HG03575 (cell line): Measurements from ENCODE around the gene ARHGEF6.
"Not testable (repeated sequence)": the region's sequence is repeated elsewhere in the genome, so short reads cannot be mapped to it uniquely, and the experiment has no call there.

ENCODE experiments used
- ATAC-seq: cut with Tn5 transposase; IDR thresholded peaks from one replicate; pipeline ENCODE4 v1.9.1; 2021; ENCODE audit not compliant: unreplicated experiment, insufficient number of reproducible peaks, low FRiP score; ENCODE audit errors: extremely low read depth

ARHGEF6 gene

GRCh38 chrX:136780763-136781162 is at the start of gene ARHGEF6:
TSS of gene ARHGEF6 (minus strand) at chrX:136780932. CDS start at chrX:136780882, 50 bp downstream.
- ATAC-seq = no peak

- no peak for ATAC-seq
These were observed 48.7 kb upstream of the ARHGEF6 start for GRCh38 chrX:136829413-136829812.

- no peak for ATAC-seq
These were observed 48.1 kb upstream of the ARHGEF6 start for GRCh38 chrX:136828830-136829229.

DNA sequence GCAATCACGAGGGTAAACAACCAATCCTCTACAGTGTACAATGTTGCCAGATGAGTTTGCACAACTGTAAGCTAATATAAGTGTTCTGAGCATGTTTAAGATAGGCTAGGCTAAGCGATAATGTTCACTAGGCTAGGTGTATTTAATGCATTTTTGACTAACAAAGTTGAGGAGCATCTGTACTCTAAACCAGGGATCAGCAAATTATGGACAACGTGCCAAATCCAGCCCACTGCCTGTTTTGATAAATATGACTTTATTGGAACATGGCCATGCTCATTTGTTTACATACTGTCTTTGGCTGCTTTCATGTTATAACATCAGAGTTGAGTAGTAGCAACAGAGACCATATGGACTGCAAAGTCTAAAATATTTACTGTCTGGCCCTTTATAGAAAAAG is 46.3 kb upstream of the ARHGEF6 start:
- ATAC-seq = no peak

DNA sequence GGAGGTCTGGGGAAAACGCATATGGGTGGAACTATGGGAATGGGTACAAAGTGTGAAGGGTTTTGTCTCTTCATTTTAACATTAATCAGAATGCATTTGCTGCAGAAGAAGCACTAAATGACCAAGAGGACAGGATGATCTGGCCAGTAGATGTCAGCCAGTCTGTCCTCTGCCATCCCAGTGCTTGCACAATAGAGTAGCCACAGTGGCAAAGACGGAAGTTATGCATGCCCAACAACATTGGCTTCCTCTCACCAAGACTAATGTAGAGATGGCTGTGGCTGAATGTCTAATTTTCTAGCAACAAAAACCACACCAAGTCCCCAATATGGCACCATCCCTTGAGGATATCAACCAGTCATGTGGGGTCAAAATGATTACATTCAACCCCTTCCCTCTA is 45.0 kb upstream of the ARHGEF6 start:
- ATAC-seq = no peak

GRCh38 chrX:136823175-136823574 is 42.4 kb upstream of the ARHGEF6 start:
- ATAC-seq = no peak

- ATAC-seq = no peak
These were observed 41.8 kb upstream of the ARHGEF6 start for GRCh38 chrX:136822337-136823095.

DNA sequence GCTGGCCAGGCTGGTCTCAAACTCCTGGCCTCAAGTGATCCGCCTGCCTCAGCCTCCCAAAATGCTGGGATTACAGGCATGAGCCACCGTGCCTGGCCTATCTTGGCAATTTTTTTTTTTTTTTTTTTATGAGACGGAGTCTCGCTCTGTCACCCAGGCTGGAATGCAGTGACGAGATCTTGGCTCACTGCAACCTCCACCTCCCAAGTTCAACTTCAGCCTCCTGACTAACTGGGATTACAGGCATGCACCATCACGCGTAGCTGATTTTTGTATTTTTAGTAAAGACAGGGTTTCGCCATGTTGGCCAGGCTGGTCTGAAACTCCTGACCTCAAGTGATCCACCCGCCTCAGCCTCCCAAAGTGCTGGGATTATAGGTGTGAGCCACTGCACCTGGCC is 39.0 kb upstream of the ARHGEF6 start:
- ATAC-seq = not testable (repeated sequence)

- ATAC-seq = no peak
These were observed 38.4 kb upstream of the ARHGEF6 start for GRCh38 chrX:136819031-136819703.

- ATAC-seq = no peak
These were observed 36.2 kb upstream of the ARHGEF6 start for GRCh38 chrX:136816975-136817374.

DNA sequence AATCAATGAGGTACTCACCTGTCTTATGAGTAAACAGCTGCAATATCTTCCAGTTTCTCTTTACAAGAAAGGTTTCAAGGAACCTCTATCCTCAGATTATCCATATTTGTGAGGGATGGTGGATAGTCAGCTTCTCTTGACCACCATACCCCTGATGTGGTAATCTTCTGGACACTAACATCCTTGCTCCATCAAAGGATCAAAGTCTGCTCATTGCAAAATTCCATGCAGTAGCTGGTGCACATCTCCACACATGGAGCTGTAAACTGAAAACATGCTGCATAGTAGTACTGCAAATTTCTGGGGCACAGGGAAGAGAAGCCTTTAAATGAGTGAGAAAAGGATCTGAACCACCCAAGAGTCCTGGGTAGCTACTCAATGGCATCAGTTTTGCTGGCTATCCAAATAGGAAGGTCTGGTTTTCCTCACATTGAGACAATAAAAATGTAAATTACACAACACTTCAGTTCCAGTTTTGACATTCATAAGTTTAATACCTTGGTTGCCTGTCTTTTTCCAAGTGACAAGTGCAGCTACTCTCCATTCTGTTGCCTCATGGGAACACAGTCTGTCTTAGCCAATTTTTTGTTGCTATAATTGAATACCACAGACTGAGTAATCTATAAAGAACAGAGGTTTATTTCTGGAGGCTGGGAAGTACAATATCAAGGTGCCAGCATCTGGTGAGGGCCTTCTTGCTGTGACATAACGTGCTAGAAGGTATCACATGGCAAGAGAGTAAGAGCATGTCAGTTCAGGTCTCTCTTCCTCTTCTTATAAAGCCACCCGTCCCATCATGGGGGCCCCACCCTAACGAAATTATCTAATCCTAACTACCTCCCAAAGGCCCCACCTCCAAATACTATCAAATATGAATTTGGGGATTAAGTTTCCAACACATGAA is 34.4 kb upstream of the ARHGEF6 start:
- ATAC-seq = no peak

DNA sequence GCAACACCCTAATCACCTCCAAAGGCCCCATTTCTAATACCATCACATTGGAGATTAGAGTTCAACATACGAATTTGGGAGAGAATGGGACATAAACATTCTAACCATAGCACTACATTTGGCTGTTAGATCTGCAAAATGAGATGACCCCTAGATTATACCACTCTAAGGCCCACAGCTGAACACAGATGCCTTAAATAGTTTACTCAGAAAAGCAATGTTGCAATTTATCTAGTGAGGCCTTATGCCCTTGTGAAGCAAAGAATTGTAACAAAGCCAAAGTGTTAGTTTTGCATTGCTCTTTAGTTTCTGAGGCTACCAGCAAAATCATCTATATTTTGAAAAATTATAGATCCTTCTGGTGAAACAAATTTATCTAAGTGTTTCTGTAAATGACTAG is 31.6 kb upstream of the ARHGEF6 start:
- no peak for ATAC-seq

DNA sequence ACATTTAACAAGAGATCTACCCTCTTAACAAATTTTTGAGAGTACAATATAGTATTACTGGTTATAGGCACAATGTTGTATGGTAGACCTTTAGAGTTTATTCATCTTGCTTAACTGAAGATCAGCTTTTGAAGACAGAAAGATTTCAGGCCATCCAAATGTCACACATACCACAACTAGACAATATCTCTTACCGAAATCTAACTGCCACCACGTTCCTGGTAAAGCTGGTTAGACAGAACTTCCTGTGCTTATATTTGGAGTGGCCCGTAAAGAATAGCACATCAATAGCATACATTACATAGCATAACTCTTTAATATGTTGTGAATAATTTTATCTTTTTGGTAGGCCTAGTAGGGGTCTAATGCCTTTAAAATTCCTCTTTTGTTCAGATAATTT is 29.8 kb upstream of the ARHGEF6 start:
- ATAC-seq = no peak

DNA sequence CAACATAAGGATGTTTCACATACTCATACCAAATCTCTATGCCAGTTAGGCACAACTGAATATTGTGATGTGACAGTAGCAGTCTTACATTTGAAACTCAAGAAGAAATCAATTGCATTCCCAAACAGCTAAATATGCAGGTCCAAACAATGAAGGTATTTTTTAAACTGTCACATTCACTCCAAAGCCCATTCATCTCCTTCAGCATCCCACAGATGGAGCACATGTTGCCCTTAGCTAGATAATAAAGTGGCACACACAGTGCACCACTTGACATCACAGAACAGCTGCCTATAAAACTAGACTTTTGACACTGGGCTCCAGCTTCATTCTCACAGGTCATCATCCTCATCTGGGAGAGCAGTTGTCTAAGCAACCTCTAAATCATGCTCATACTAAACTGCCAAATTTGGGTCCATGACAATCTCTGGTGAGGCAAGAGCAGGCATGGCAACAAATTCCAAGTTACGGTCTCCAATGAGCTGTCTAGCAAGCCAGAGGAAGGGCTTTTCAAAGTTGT is 26.2 kb upstream of the ARHGEF6 start:
- no peak for ATAC-seq

DNA sequence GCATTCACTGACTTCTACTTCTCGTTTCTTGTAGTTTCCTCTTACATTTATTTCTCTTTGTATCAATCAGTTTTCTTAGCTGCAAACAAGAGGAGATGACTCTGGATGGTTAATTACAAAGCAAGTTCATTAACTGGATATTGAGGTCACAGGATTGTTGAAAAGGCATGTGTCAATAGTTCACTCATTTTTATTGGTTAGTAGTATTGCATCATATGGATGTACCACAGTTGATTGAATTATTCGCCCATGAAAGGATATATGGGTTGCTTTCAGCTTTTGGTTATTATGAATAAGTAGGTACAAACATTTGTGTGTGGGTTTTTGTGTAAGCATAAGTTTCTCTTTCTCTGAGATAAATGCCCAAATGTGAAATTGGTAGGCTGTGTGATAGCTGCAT is 21.8 kb upstream of the ARHGEF6 start:
- no peak for ATAC-seq

DNA sequence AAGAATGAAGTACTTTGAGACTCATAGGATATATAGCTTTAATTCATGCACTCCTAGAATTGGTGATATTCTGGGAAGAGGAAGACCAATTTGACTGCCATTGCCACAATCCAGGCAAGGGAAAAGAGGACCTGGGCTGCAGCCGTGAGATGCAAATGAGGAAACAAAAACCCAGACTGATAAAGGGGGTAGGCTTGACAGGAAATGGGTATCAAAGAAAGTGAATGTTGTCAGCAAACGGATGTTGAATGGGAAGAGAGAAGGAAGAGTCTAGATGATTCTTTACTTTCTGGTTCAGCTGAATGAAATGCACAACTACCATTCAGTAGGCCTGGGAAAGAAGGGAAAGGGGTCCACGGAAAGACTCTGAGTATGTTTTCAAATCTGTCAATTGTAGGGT is 17.1 kb upstream of the ARHGEF6 start:
- no peak for ATAC-seq

DNA sequence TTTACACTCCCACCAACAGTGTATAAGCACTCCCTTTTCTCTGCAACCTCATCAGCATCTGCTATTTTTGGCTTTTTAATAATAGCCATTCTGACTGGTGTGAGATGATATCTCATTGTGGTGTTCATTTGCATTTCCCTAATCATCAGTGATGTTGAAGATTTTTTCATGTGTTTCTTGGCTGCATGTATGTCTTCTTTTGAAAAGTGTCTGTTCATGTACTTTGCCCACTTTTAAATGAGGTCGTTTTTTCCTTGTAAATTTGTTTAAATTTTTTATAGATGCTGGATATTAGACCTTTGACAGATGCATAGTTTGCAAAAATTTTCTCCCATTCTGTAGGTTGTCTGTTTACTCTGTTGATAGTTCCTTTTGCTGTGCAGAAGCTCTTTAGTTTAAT is 14.4 kb upstream of the ARHGEF6 start:
- ATAC-seq = not testable (repeated sequence)

- not testable (repeated sequence) for ATAC-seq
These were observed 13.9 kb upstream of the ARHGEF6 start for GRCh38 chrX:136794660-136795059.

GRCh38 chrX:136794080-136794479 is 13.3 kb upstream of the ARHGEF6 start:
- ATAC-seq = no peak
